Loucy (cell line): ENCODE data around the gene TRABD2B.

Experiments used
- CTCF ChIP-seq: fragments of 200-600 bp; sonication (generic); conservative IDR thresholded peaks from 2 replicates; pipeline ENCODE4 v1.5.1; 2014; ENCODE audit warnings: mild to moderate bottlenecking, antibody characterized with exemption, low read length
- EZH2phosphoT487 ChIP-seq: fragments of 200-600 bp; IDR thresholded peaks from 2 replicates; pipeline ENCODE4 v1.6.1; 2018; ENCODE audit warnings: antibody characterized with exemption, mild to moderate bottlenecking, moderate library complexity, borderline replicate concordance

- TF ChIP-seq CTCF, result no peak
- TF ChIP-seq EZH2phosphoT487, result no peak
Measured at GRCh38 chr1:47926461-47926999, 70.7 kb downstream of the TRABD2B start.
